GM23338 (cell line): Measurements from ENCODE around the gene RBM28. TPM values are rescaled to one million over a fixed set of nuclear protein-coding genes. Genes with fewer than 3 reads are reported as not detected.

Source experiments
- ATAC-seq: fragments of 200-7000 bp; cut with Tn5 transposase; 3 replicates; pipeline ENCODE4 v1.9.1; 2020
- DNase-seq: peaks from one replicate; pipeline ENCODE4 v3.0.0-alpha.2; 2015; ENCODE audit warnings: low spot score
- H2AFZ ChIP-seq: fragments of 200-600 bp; sonication (generic); 2 replicates; pipeline ENCODE4 v1.8.0; 2016; ENCODE audit warnings: antibody characterized with exemption, mild to moderate bottlenecking, moderate library complexity
- H3F3A ChIP-seq: fragments of 200-600 bp; sonication (generic); replicated peaks from 2 replicates; pipeline ENCODE4 v1.8.0; 2017; ENCODE audit warnings: antibody characterized with exemption, mixed run types, low read depth
- H3K27ac ChIP-seq: fragments of 200-600 bp; sonication (generic); 2 replicates; pipeline ENCODE4 v1.6.1; 2016; ENCODE audit warnings: low read depth
- H3K27me3 ChIP-seq: fragments of 200-600 bp; sonication (generic); 2 replicates; pipeline ENCODE4 v1.8.0; 2016; ENCODE audit warnings: mild to moderate bottlenecking, mixed run types, moderate library complexity; ENCODE audit not compliant: insufficient read depth
- H3K36me3 ChIP-seq: fragments of 200-600 bp; sonication (generic); 2 replicates; pipeline ENCODE4 v1.8.0; 2016; ENCODE audit warnings: mild to moderate bottlenecking; ENCODE audit not compliant: insufficient read depth
- H3K4me1 ChIP-seq: fragments of 200-600 bp; sonication (generic); 2 replicates; pipeline ENCODE4 v1.8.0; 2016; ENCODE audit warnings: mild to moderate bottlenecking, moderate library complexity; ENCODE audit not compliant: insufficient read depth
- H3K4me2 ChIP-seq: fragments of 200-600 bp; sonication (generic); 2 replicates; pipeline ENCODE4 v1.7.1; 2017; ENCODE audit warnings: mixed run types
- H3K4me3 ChIP-seq: fragments of 200-600 bp; sonication (generic); 2 replicates; pipeline ENCODE4 v1.6.1; 2016; ENCODE audit warnings: mixed run types
- H3K79me2 ChIP-seq: fragments of 200-600 bp; sonication (generic); replicated peaks from 2 replicates; pipeline ENCODE4 v1.8.0; 2017; ENCODE audit warnings: mild to moderate bottlenecking; ENCODE audit not compliant: insufficient read depth
- H3K9me2 ChIP-seq: fragments of 200-600 bp; sonication (generic); 2 replicates; pipeline ENCODE4 v1.8.0; 2017; ENCODE audit not compliant: insufficient read depth
- H4K20me1 ChIP-seq: fragments of 200-600 bp; sonication (generic); replicated peaks from 2 replicates; pipeline ENCODE4 v1.8.0; 2017; ENCODE audit warnings: mild to moderate bottlenecking; ENCODE audit not compliant: insufficient read depth
- H3K27ac Mint-ChIP-seq: 2 replicates; pipeline ENCODE4 v1.8.0; 2020; ENCODE audit warnings: inconsistent platforms, mild to moderate bottlenecking, moderate library complexity, mixed read lengths
- H3K27me3 Mint-ChIP-seq: 3 replicates; pipeline ENCODE4 v1.8.0; 2022; ENCODE audit warnings: low read depth, mild to moderate bottlenecking, moderate library complexity, mixed read lengths, inconsistent platforms; ENCODE audit not compliant: insufficient read depth, poor library complexity
- H3K36me3 Mint-ChIP-seq: 3 replicates; pipeline ENCODE4 v1.8.0; 2021; ENCODE audit warnings: low read depth, mild to moderate bottlenecking, inconsistent platforms, moderate library complexity, mixed read lengths
- H3K4me1 Mint-ChIP-seq: 3 replicates; pipeline ENCODE4 v1.8.0; 2020; ENCODE audit warnings: mild to moderate bottlenecking, inconsistent platforms, mixed read lengths
- H3K4me3 Mint-ChIP-seq: 3 replicates; pipeline ENCODE4 v1.8.0; 2021; ENCODE audit warnings: moderate library complexity, mild to moderate bottlenecking, inconsistent platforms, mixed read lengths
- H3K9me3 Mint-ChIP-seq: 3 replicates; pipeline ENCODE4 v1.8.0; 2020; ENCODE audit warnings: moderate library complexity, mild to moderate bottlenecking, inconsistent platforms, mixed read lengths
- CREB1 ChIP-seq: fragments of 250-450 bp; sonication (Bioruptor Pico); IDR thresholded peaks from 2 replicates; pipeline ENCODE4 v1.5.0; 2020; ENCODE audit warnings: low read depth, mild to moderate bottlenecking, moderate library complexity
- CTCF ChIP-seq, 2 experiments: fragments of 200-600 bp in 1 of 2; sonication (generic) in 1 of 2; conservative IDR thresholded peaks; 2 replicates each; pipeline versions ENCODE4 v1.5.1 to v1.6.1; 2016 to 2017; ENCODE audit warnings: antibody characterized with exemption in 2 of 2, low read depth in 2 of 2, mild to moderate bottlenecking in 2 of 2, moderate library complexity in 1 of 2
- ETS1 ChIP-seq: IDR thresholded peaks from 2 replicates; pipeline ENCODE4 v1.6.1; 2016; ENCODE audit warnings: antibody characterized with exemption
- EZH2 ChIP-seq: fragments of 200-600 bp; sonication (generic); IDR thresholded peaks from one replicate; pipeline ENCODE4 v1.8.0; 2017; ENCODE audit warnings: antibody characterized with exemption, mild to moderate bottlenecking, low read depth; ENCODE audit not compliant: unreplicated experiment
- EZH2phosphoT487 ChIP-seq: fragments of 200-600 bp; sonication (generic); IDR thresholded peaks from one replicate; pipeline ENCODE4 v1.8.1; 2018; ENCODE audit warnings: antibody characterized with exemption; ENCODE audit not compliant: unreplicated experiment
- JUNB ChIP-seq: IDR thresholded peaks from one replicate; pipeline ENCODE4 v1.6.1; 2016; ENCODE audit warnings: antibody characterized with exemption; ENCODE audit not compliant: unreplicated experiment
- NANOG ChIP-seq: IDR thresholded peaks from 2 replicates; pipeline ENCODE4 v1.6.1; 2016; ENCODE audit warnings: antibody characterized with exemption, borderline replicate concordance
- POLR2AphosphoS5 ChIP-seq: IDR thresholded peaks from 2 replicates; pipeline ENCODE4 v1.6.1; 2016; ENCODE audit warnings: antibody characterized with exemption, low read depth
- REST ChIP-seq: IDR thresholded peaks from one replicate; pipeline ENCODE4 v1.6.1; 2018; ENCODE audit warnings: antibody characterized with exemption; ENCODE audit not compliant: unreplicated experiment
- STAT1 ChIP-seq: IDR thresholded peaks from one replicate; pipeline ENCODE4 v1.6.1; 2016; ENCODE audit warnings: antibody characterized with exemption; ENCODE audit not compliant: unreplicated experiment
- ZNF114 ChIP-seq: fragments of 250-450 bp; sonication (Bioruptor Pico); IDR thresholded peaks from 2 replicates; pipeline ENCODE4 v1.5.0; 2020; ENCODE audit warnings: mild to moderate bottlenecking, moderate library complexity
- ZNF331 ChIP-seq: fragments of 250-450 bp; sonication (Bioruptor Pico); IDR thresholded peaks from 2 replicates; pipeline ENCODE4 v1.5.0; 2020; ENCODE audit warnings: low read depth, mild to moderate bottlenecking, moderate library complexity
- ZNF462 ChIP-seq: fragments of 250-450 bp; sonication (Bioruptor Pico); IDR thresholded peaks from 2 replicates; pipeline ENCODE4 v1.5.0; 2020; ENCODE audit warnings: mild to moderate bottlenecking, moderate library complexity
- polyA plus RNA-seq: library from polyadenylated mRNA; unstranded; fragments of >200 nt; fragmentation: Nextera tagmentation; extraction: Ambion mirVana; gene quantifications from 2 replicates; pipeline ENCODE4 v1.2.1, GENCODE V29; 2016
- total RNA-seq: library from RNA; depleted of rRNA; stranded (reverse); fragments of >200 nt; shearing (Covaris generic); gene quantifications from 2 replicates; pipeline ENCODE4 v1.2.3, GENCODE V29; 2014

RBM28 gene
- total and polyA plus RNA-seq, 2 experiments from 2014 or later: 24.3 to 87.5 TPM

GRCh38 chr7:128384726-128385125, 41.0 kb upstream of the RBM28 start:
- no peaks in the 10 kb centered on the region; the same call in 2 of the 3 replicates for H3K9me3 Mint-ChIP-seq
- H3K4me1 ChIP-seq: peaks cover 26% of the 10 kb centered on the region
- no peaks in the 10 kb centered on the region; the same call in 1 of the 2 replicates for H4K20me1 ChIP-seq
- H3K27me3 ChIP-seq: peaks cover 19% of the 10 kb centered on the region; the same call in 1 of the 2 replicates
- H3K4me1 Mint-ChIP-seq: peaks cover 27% of the 10 kb centered on the region
- no peak for DNase-seq
- no peaks in the 10 kb centered on the region for H3K36me3 ChIP-seq
- no peaks in the 10 kb centered on the region for H3F3A ChIP-seq
- ATAC-seq: no peak
- no peak for TF ChIP-seq CREB1 (CRISPR knock-in tag)
- TF ChIP-seq EZH2phosphoT487: no peak
- no peak for TF ChIP-seq ZNF462 (CRISPR knock-in tag)
- no peak for TF ChIP-seq ZNF331 (CRISPR knock-in tag)
- no peak for TF ChIP-seq CTCF (conservative IDR thresholded peaks at IDR 0.05; ENCODE audit: low read depth in 2 of 2)
- TF ChIP-seq REST: no peak
- no peak for TF ChIP-seq ETS1
- no peak for TF ChIP-seq ZNF114 (CRISPR knock-in tag)
- no peak for TF ChIP-seq STAT1
- no peak for TF ChIP-seq POLR2AphosphoS5
- no peak for TF ChIP-seq EZH2
- no peak for TF ChIP-seq JUNB
- TF ChIP-seq NANOG: no peak
- H3K4me2 ChIP-seq: no peak overlapping the region
- H3K27ac ChIP-seq: no peak overlapping the region
- no peak overlapping the region for H3K4me3 ChIP-seq
- H2AFZ ChIP-seq: no peak overlapping the region
- peaks cover 29% of the 10 kb centered on the region for H3K27me3 Mint-ChIP-seq
- no peaks in the 10 kb centered on the region for H3K9me2 ChIP-seq
- no peaks in the 10 kb centered on the region; the same call in 2 of the 3 replicates for H3K36me3 Mint-ChIP-seq
- no peaks in the 10 kb centered on the region for H3K79me2 ChIP-seq
- no peak overlapping the region for H3K4me3 Mint-ChIP-seq
- H3K27ac Mint-ChIP-seq: no peak overlapping the region
